ENCODE results near the gene XPNPEP3. TPM values are rescaled to one million over a fixed set of nuclear protein-coding genes. Genes with fewer than 3 reads are reported as not detected.

XPNPEP3 gene
- polyA plus RNA-seq, 1 of the 3 experiments (the other 2 are of a cell fraction), result 8.6 TPM

DNA sequence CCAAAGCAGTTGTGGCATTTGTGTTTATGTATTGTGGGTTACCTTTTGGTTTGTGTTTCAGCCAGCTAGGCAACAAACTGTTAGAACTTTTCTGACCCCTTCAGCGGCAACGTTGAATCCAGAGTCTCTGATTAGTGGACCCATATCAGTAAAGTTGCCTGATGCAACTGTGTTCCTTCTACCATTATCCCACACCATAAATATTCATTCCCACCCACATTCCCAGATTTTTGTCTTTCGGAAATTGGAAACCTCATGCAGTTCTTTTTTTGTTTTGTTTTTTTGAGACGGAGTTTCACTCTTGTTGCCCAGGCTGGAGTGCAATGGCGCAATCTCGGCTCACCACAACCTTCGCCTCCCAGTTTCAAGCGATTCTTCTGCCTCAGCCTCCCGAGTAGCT lies 63.6 kb downstream of the XPNPEP3 start:
- peaks cover 6 to 14% of the 10 kb centered on the region in 2 experiments for H3K36me3 ChIP-seq (replicated peaks in 1 of 2; ENCODE audit: control insufficient read depth in 1 of 2, insufficient read depth in 2 of 2, low read length in 1 of 2)
- no peaks in the 10 kb centered on the region for H3K9me2 ChIP-seq
- H2AFZ ChIP-seq (ENCODE audit: low read depth), result no peak overlapping the region
- WGBS (ENCODE audit: low lambda C conversion rate), result 97% methylated on average over 9 of the region's 9 CpGs
- H3K9ac ChIP-seq, result no peak overlapping the region
- no peaks in the 10 kb centered on the region for H3K4me1 ChIP-seq (ENCODE audit: control insufficient read depth in 1 of 2, insufficient read depth in 2 of 2, low read depth in 1 of 2, low read length in 1 of 2)
- DNase-seq, result no peak
- no peaks in the 10 kb centered on the region for H3F3A ChIP-seq (replicated peaks; ENCODE audit: insufficient read depth)
- no peak overlapping the region for H3K27ac ChIP-seq (ENCODE audit: low read depth in 2 of 2, low read length in 1 of 2)
- no peaks in the 10 kb centered on the region for H3K79me2 ChIP-seq (ENCODE audit: insufficient read depth)
- no peaks in the 10 kb centered on the region for H3K9me3 ChIP-seq
- H3K4me2 ChIP-seq, result no peak overlapping the region
- ChIA-PET CTCF (no interaction called here), POLR2A (no interaction called here)
- no peaks in the 10 kb centered on the region for H4K20me1 ChIP-seq (ENCODE audit: insufficient read depth)
- TF ChIP-seq RXRA (IDR thresholded peaks at IDR 0.05; ENCODE audit: borderline replicate concordance, low read depth) (no peak), FOSL2 (IDR thresholded peaks at IDR 0.05; ENCODE audit: borderline replicate concordance, low read depth) (no peak), POLR2AphosphoS5 (IDR thresholded peaks at IDR 0.05; ENCODE audit: low read depth, low read length) (no peak), TAF1 (IDR thresholded peaks at IDR 0.05; ENCODE audit: borderline replicate concordance, low read depth, low read length) (no peak), EP300 (IDR thresholded peaks at IDR 0.05; ENCODE audit: borderline replicate concordance in 1 of 2, low read depth in 1 of 2, low read length in 1 of 2) (no peak), CTCF (IDR thresholded peaks at IDR 0.05) (no peak), USF2 (IDR thresholded peaks at IDR 0.05; ENCODE audit: borderline replicate concordance, low read depth, low read length) (no peak), TEAD4 (IDR thresholded peaks at IDR 0.05; ENCODE audit: borderline replicate concordance, insufficient read depth) (no peak), IRF3 (IDR thresholded peaks at IDR 0.05; ENCODE audit: low read depth, low read length) (no peak), NRF1 (IDR thresholded peaks at IDR 0.05; ENCODE audit: low read depth, low read length) (no peak), SIN3A (IDR thresholded peaks at IDR 0.05; ENCODE audit: borderline replicate concordance, low read depth, low read length) (no peak), NFIC (IDR thresholded peaks at IDR 0.05; ENCODE audit: borderline replicate concordance) (no peak), CHD2 (IDR thresholded peaks at IDR 0.05; ENCODE audit: low read length, partially characterized antibody) (no peak), FOXM1 (IDR thresholded peaks at IDR 0.05; ENCODE audit: low read depth) (no peak), RAD21 (IDR thresholded peaks at IDR 0.05; ENCODE audit: low read length) (no peak)
- TF ChIP-seq, protein P1, sequence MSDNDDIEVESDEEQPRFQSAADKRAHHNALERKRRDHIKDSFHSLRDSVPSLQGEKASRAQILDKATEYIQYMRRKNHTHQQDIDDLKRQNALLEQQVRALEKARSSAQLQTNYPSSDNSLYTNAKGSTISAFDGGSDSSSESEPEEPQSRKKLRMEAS (IDR thresholded peaks at IDR 0.05; ENCODE audit: low read depth), result no peak
- TF ChIP-seq, protein P2, sequence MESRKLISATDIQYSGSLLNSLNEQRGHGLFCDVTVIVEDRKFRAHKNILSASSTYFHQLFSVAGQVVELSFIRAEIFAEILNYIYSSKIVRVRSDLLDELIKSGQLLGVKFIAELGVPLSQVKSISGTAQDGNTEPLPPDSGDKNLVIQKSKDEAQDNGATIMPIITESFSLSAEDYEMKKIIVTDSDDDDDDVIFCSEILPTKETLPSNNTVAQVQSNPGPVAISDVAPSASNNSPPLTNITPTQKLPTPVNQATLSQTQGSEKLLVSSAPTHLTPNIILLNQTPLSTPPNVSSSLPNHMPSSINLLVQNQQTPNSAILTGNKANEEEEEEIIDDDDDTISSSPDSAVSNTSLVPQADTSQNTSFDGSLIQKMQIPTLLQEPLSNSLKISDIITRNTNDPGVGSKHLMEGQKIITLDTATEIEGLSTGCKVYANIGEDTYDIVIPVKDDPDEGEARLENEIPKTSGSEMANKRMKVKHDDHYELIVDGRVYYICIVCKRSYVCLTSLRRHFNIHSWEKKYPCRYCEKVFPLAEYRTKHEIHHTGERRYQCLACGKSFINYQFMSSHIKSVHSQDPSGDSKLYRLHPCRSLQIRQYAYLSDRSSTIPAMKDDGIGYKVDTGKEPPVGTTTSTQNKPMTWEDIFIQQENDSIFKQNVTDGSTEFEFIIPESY (IDR thresholded peaks at IDR 0.05; ENCODE audit: borderline replicate concordance, low read depth), result no peak
- no peak overlapping the region for H3K4me3 ChIP-seq (ENCODE audit: low read depth in 2 of 2, low read length in 1 of 2)
- no peaks in the 10 kb centered on the region for H3K27me3 ChIP-seq (ENCODE audit: insufficient read depth)

All from SK-N-SH (cell line).